IPS DF 4.7 (cell line): Measurements from ENCODE around the gene GOLGA6A.
"Not testable (repeated sequence)": the region's sequence is repeated elsewhere in the genome, so short reads cannot be mapped to it uniquely, and the experiment has no call there.

Experiments
- DNase-seq: peaks from one replicate; pipeline ENCODE4 v3.0.0-alpha.2; 2013; ENCODE audit warnings: low spot score; ENCODE audit errors: extremely low read depth

The GOLGA6A gene, protein sequence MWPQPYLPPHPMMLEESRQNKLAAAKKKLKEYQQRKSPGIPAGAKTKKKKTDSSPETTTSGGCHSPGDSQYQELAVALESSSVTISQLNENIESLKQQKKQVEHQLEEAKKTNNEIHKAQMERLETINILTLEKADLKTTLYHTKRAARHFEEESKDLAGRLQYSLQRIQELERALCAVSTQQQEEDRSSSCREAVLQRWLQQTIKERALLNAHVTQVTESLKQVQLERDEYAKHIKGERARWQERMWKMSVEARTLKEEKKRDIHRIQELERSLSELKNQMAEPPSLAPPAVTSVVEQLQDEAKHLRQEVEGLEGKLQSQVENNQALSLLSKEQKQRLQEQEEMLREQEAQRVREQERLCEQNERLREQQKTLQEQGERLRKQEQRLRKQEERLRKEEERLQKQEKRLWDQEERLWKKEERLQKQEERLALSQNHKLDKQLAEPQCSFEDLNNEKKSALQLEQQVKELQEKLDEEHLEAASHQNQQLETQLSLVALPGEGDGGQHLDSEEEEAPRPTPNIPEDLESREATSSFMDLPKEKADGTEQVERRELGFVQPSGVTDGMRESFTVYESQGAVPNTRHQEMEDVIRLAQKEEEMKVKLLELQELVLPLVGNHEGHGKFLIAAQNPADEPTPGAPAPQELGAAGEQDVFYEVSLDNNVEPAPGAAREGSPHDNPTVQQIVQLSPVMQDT

DNA sequence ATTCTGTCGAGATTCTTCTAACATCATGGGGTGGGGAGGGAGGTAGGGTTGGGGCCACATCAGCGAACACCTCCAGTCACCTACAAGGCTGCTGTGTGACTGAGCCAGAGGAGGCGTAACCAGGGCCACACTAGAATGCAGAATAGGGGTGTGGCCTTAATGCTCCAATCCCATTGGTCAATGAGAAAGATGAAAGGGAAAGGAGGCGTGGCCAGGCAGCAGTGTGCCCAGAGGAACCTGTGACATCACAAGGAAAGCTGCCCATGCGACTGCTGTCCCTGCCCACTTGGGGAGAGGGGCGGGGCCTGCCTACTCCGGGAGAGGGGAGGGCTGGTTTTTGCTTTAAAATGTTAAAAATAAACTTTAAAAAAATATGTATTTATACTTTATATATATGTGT, at the start of gene GOLGA6A:
GOLGA6A (minus strand) TSS at position 101 of the 400 bp plus-strand sequence; CDS start at position 60, 41 bp downstream.
- DNase-seq, result not testable (repeated sequence)

DNA sequence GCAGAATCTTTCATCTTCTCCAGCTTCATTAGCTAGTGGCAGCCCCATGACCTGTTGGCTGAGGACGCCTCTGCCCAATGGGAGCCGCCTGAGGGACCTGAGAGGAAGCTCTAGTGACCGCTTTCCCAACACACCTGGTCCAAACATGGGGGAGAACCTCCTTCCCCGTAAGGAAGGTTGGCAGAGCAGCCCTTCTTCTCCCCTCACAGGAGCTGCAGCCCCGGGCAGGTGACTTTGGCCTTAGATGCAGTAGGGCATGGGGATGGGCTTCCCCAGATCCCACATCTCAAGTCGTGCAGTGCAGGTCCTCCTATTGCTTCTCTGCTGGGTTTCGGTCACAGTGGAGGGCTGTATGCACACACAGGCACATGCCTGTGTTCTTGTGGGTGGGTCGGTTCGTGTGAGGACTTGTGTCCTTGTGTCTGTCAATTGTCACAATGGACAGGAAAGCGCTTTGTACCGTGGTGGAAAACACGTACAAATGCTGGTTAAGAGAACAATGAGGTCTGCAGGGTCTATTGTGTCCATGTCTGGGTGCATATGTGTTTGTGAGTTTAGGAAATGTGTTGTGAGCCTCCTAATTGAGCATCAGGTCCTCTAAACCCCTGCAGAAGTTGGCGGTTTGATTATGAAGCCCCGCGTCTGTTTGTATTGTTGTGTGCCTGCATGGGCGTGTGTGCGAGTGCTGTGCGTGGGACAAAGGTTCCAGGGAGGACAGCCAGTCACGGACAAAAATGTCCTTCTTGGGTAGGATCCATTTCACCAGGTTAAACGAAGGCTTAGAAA, 49.5 kb upstream of the GOLGA6A start:
- DNase-seq, result no peak

DNA sequence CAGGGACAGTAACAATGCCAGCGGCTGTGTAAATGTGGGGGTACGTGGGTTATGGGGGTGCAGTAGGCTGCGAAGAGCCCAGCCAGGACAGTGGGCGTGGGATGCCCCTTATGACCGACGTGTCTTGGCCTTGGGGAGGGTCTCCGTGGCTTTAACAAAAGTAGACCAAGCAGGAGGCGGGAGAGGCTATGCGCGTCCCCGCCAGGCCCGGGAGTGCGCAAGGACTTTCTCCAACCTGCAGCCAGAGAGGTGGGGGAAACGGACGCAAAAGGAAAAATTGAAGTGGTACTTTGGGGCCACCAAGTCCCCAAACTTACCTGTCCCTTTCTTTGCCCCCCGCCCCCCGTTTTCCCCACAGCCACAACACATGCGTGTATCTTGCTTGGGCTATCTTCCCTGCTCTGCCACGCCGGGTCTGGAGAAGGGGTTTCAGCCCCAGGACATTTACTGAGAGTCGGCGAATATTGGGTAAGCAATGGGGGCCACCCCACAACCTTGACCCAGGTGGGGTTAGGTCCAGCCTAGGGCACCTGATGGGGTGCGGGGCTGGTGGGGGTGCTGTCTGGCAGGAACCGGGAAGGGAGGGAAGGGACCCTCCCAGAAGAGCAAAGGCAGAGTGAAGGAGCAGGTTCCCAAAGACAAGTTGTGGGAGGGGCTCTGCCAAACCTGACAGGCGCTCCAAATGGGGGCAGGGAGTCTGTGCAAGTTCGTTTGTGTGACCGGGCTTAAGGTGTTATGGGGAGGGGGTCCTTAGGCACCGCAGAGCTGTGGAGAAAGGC, 48.7 kb upstream of the GOLGA6A start:
- no peak for DNase-seq

DNA sequence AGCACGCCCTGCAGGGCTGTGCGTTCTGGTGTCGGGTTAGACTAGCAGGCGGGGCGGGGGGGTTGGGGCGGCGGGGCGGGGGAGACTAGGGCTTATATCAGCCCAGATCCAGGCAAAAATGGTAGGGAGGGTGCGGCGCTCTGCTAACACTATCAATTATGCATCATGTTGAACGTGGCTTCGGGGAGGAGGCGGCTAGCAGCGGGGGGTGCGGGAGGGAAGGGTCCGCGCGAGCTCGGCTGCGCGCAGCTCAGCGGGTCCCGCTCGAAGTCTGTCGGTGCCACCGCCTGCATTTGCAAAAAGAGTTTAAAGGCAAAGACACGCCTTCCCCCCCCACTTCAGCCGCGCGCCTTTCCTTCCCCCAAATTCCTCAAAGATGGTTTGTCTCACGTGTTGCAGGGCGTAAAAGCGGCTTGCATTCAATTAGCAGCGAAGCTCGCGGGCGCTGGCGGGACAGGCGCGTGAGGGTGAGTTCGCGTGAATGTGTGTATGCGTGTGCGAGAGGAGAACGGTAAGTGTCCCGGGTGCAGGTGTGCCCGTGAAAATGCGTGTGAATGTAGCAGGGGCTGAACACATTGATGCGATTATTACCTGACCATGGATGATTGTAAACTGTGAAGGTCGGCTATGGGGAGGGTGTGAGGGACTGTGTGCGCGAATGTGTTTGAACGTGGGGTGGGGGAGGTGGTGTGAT, 48.0 kb upstream of the GOLGA6A start, which contains the start of gene ISLR2:
ISLR2 (plus strand) TSS at position 432 of the 694 bp plus-strand sequence. CDS start 2,169 bp downstream, outside the sequence.
- DNase-seq, result no peak

DNA sequence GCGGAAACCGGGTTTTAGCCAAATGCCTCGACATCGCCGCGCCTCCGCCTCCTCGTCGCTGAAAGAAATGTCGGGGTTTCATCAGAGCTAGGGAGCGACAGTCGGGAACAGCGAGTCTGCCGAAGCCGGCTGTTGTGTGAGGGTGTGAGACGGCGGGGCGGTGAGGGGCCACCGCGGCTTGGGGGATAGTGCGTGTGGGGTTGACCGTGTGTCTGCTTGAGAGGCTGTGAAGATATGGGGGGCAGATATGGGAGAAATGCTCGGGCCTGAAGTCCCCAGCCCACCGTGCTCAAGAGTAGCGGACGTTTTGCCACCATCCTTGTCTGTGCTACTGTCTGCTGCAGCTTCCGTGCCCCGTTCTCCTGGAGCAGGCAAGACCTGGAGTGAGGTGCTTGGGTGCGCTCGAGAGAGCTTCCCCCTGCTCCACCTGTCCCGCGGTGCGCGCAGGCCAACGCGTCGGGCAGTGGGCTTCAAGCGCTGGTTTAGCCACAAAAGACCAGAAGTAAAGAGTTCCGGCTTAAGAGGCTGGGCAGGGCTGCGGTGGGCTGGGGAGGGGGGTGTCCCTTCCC, 47.3 kb upstream of the GOLGA6A start:
- no peak for DNase-seq

DNA sequence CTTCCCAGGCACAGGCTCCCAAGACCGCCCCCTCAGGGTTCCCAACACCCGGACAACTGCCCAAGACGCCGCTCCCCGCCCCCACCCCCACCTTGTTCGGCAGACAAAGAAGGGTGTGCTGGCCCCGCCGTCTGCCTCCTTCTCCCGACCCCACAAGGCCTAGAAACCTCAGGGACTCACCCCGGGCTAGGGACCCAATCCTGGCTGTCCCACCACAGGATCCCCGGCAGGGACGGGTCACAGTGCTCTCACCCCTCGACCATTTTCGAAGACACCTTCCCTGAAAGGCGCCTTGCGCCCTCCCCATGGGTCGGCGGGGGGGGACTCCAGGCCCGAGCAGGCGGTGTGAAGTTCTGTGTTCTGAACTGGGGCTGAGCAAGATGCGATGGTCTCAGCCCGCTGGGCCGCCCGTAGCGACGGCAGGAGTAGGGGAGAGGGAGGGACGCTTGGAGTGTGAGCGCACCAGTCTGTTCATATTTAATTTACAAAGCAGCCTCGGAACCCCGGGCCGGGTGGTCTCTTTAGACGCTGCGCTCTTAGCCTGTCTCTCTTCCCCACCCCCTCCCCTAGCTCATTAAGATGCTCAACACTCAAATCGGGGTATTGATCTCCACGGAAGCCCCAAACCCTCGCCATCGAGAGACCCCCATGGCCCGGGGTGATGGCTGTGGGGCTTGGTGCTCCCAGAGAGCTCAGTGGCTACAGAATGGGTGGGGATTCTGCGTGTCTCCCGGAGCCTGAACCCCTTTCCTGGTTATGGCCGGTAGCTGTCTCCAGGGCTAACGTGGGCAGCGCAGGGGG, 46.6 kb upstream of the GOLGA6A start:
- DNase-seq, result no peak

DNA sequence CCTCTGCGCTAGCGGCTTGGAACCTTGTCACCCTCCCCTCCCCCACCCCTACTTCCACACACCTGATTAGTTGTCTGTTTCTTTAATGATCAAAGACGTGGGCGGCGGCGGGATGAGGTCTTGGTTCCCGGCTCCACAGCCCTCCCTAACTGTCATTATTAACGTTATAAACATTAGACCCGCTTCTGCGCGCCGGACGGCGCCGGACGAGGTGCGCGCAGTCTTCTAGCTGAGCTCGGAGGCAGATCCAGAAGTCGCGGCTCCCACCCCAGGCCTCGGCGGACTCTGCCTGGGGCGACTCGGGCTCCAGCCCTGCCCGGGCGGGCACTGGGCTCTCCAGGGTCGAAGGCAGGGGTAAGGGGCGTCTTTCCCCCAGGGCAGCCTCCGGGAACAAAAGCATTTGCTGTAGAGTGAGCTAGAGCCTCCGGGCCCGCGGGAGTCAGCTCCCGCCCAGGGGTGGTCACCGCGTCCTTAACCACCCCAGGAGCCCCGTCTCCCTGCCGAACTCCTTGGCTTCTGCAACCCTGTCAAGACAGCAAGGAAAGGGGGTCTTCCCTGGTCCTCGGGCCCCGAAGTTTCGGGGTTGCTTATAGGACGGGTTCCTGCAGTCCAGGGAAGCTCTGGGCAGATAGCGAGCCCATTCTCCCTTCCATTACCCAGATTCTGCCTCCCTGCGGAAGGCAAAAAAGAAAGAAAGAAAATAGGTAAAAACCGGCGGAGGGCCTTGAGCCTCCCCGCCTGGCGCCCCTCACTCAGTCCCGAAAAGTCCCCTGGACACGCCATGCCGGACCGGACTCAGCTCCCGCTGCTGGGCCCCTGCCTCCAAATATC, 45.8 kb upstream of the GOLGA6A start:
- DNase-seq, result no peak

DNA sequence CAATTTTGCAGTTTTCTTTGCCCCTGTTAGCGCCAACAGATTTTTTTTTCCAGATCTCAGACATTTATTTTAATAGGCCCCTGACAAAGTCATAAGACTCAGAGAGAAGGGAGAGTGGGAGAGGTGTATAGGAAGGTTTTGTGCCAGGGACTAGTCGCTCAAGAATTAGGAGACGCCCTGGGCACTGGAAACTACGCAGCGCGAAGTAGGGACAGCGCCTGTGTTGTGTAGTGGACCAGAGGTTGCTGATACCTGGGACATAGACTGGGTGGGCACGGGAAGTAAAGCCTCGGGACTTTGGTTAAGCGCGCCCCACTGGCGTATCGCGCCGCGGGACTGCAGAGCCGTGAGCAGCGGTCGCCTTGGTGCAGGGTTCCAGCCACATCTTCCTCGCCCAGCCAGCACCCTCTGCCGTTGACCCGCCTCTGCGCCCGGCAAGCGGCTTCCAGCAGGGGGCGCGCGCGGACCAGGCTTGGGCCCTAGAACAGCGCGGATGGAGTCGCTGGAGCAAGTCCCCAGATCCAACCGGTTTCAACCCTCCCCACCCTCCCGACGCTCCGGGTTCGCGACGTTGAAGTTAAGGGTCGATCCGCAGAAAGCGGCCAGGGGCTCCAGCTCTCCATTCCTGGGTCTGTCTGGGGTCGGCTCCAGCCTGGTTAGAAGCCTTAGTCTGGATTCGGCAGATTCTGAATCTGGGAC, 45.1 kb upstream of the GOLGA6A start:
- no peak for DNase-seq

DNA sequence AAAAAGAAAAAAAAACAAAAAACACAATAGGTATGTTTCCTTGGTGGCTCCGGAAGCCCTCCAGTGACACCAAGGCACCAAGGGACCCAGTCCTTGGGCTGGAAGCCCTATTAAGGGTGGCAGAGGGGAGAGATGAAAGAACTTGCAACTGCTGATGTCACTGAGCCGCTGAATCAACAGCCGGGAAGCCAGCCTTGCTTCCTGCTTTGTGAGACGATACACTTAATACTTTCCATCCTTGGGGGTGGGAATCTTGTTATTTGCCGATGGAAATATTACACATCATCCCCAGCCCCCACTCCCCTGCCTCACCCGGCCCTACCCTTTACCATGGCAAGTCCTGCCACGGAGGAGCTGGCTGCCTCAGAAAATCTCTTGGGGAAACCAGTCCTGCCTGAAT, 42.4 kb upstream of the GOLGA6A start:
- DNase-seq, result no peak

DNA sequence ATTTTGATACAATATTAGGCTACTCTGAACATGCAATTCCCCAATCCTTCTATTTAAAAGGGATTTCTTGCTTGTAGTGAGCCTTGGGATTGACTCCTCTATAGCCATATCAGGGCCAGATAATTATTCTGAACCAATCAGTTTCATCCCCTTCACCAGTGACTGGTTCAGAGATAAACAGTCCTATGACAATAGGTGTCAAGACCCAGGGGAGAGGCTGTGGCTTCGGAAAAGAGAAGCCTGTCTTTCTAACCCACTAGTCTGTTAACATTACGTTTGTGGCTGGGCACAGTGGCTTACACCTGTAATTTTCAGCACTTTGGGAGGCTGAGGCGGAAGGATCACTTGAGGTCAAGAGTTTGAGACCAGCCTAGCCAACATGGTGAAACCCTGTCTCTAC, 41.8 kb upstream of the GOLGA6A start:
- DNase-seq, result no peak

DNA sequence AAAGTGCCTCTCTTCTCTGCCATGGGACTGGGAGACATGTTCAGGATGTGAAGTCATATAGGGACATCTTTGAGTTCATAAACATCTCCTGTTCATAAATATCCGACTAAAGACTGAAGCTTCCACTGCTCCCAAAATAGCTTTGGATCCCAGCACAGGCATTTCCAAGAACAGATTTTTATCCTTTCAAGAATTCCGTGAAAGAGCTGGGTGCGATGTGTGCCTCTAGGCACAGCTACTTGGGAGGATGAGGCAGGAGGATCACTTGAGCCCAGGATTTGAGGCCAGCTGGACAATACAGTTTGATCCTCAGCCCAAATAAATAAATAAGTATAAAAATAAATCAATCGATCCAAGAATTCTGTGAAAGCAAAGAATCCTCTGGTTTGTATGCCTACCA, 41.3 kb upstream of the GOLGA6A start:
- DNase-seq, result no peak

DNA sequence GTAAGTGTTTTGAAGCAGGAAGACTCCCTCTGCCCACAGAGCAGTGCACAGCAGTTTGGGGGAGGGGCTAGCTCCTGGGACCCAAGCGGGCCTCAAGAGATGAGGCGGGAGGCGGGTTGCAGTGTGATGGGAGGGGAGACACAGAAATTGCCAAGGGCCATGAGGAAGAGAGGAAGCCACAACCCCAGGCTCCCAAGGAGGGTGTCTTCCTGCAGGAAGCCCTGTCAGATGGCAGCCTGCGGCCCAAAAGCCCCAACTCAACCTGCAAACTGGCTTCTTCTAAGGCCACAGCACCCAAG, 40.7 kb upstream of the GOLGA6A start:
- no peak for DNase-seq

DNA sequence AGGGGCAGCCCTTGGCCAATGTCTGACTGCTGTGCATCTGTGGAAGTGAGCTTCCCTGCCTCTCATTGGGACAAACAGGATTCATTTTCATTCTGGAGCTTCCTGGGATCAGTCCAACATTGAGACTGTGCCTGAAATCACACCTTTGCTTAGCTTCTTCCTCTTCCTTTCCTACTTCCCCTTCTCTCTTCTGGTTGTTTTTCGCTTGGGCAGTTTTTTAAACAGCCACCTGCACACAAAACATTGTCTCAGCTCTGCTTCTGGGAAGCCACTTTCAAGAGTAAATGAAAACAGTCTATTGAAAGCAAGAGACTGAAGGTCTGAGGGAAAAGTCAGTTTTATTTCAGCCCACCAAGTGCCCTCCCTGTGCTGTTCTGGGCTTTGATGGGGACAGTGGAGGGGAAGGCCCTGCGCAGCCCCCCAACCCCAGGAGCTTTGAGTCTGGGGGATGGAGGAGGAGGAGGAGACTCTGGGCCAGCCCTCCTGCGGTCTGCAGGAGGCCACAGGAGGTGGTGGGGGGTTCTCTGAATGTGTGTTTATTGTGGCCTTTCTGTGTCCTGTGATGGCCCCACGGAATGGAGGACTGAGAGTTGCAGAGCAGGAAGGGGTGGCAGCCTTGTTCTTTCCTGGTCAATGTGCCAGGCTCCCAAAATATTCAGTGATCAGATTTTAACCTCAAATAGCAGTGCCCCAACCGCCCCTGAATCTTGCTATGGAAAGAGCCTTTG, 40.2 kb upstream of the GOLGA6A start:
- no peak for DNase-seq

DNA sequence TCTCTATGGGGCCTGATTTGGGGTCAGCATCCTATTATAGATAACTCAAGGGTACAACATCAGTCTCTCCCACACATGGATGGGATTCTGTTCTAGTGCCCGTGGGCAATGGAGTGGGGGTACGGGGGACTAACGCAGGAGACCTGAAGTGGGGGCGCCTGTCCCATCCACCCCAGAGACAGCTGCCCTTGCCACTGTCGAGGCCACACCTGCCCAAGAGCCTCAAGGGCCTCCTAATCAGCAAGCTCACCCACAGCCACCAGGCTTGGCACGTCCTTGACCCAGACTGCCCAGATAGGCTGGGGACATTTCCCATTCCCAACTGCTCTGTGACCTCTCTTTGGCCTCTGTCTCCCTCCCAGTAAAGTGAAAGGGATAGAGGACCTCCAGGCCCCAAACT, 39.5 kb upstream of the GOLGA6A start:
- DNase-seq, result no peak

DNA sequence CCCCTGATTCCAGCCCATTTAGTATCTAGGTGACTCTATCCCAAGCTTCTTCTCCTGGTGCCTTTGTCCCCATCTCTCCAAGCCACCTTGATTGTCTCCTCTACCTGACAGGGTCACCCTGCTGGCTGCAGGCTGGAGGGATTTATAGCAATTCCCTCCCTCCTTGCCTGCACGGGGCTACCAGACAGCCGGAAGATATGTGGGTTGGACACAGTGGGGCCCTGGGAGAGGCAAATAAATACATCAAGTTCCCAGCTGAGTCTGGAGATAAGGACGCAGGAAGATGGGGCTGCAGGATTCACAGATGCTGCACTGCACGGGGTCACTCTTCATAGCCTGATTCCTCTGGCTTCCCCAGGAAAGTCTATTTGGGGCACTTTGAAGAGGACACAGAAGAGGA, 38.7 kb upstream of the GOLGA6A start:
- DNase-seq, result no peak

DNA sequence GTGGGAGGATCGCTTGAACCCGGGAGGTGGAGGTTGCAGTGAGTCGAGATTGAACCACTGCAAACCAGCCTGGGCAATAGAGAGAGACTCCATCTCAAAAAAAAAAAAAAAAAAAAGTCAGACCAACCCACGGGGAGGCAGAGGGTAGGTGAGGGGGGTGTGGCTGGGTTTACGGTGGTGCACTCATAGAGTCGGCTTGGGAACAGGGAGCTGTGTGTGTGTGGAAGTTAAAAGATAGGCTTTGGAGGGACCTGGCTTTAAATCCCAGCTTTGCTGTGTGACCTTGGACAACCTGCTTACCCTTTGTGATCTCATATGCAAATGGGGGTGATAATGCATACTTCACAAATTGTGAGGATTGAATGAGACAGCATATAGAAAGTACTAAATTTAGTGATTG, 38.1 kb upstream of the GOLGA6A start:
- DNase-seq, result no peak

DNA sequence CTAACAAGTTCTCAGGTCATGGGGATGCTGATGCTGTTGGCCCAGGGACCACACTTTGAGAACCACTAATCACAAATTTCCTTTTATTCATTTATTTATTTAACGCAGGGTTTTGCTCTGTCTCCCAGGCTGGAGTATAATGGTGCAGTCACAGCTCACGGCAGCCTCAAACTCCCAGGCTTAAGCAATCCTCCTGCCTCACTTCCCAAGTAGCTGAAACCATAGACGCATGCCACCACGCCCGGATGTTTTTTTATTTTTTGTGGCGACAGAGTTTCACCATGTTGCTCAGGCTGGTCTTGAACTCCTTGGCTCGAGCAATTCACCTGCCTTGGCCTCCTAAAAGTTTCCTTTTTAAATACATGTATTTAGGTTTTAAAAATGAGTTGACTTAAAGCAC, 27.4 kb upstream of the GOLGA6A start:
- no peak for DNase-seq
